ENCODE measurements around the gene KIF5C.

DNA sequence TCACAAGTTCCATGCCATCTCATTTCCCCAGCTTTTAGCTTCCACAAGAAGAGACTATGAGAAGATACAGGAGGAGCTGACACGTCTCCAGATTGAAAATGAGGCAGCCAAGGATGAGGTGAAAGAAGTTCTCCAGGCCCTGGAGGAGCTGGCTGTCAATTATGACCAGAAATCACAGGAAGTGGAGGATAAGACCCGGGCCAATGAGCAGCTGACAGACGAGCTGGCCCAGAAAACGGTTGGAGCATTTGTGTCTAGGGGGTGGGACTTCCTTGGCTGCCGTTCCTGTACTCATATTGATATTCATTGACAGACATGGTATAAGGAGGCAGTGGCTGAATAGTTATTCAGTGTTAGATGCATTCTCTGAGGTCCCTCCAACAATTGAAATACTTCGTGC lies 106.3 kb downstream of the KIF5C start:
- TF ChIP-seq, protein P1, sequence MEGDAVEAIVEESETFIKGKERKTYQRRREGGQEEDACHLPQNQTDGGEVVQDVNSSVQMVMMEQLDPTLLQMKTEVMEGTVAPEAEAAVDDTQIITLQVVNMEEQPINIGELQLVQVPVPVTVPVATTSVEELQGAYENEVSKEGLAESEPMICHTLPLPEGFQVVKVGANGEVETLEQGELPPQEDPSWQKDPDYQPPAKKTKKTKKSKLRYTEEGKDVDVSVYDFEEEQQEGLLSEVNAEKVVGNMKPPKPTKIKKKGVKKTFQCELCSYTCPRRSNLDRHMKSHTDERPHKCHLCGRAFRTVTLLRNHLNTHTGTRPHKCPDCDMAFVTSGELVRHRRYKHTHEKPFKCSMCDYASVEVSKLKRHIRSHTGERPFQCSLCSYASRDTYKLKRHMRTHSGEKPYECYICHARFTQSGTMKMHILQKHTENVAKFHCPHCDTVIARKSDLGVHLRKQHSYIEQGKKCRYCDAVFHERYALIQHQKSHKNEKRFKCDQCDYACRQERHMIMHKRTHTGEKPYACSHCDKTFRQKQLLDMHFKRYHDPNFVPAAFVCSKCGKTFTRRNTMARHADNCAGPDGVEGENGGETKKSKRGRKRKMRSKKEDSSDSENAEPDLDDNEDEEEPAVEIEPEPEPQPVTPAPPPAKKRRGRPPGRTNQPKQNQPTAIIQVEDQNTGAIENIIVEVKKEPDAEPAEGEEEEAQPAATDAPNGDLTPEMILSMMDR (IDR thresholded peaks at IDR 0.05): no peak
- TF ChIP-seq ZFX (IDR thresholded peaks at IDR 0.05; ENCODE audit: borderline replicate concordance): no peak
